ENCODE measurements around the gene ZNF444. TPM values are rescaled to one million over a fixed set of nuclear protein-coding genes. Genes with fewer than 3 reads are reported as not detected.

The ZNF444 gene
- total RNA-seq, 4 donors from 2014 or later, result 35.1 to 53.0 (median 45.5) TPM

GRCh38 chr19:56099638-56100539, 41.2 kb upstream of the ZNF444 start:
- DNase-seq, result no peak
- no peaks in the 10 kb centered on the region for H3K27me3 ChIP-seq
- H3K4me1 ChIP-seq, result peaks cover 4 to 5% of the 10 kb centered on the region in 2 donors
- H3K27ac ChIP-seq, result no peak overlapping the region
- peaks cover 9 to 12% of the 10 kb centered on the region in 2 donors for H3K36me3 ChIP-seq
- no peak overlapping the region for H3K4me3 ChIP-seq (replicated peaks in 1 of 3)
- H3K9me3 ChIP-seq, result no peaks in the 10 kb centered on the region
- WGBS, 2 donors, result 94% methylated on average over 30 of the region's 31 CpGs
- TF ChIP-seq POLR2A (IDR thresholded peaks at IDR 0.05) (no peak), CTCF (IDR thresholded peaks at IDR 0.05) (no peak)
- intact Hi-C loops (cut with DNase I), result loop anchor here (5.0 kb wide), 1 partner anchor 72 kb away; no protein-coding TSS in a partner anchor

- no peak for DNase-seq
- 89 to 94% methylated on average over 18 to 25 of the region's 25 CpGs for WGBS, 2 donors
Measured at GRCh38 chr19:56101095-56101494, 40.0 kb upstream of the ZNF444 start.

GRCh38 chr19:56101746-56102535, 39.1 kb upstream of the ZNF444 start:
- intact Hi-C loops (cut with DNase I), result loop anchor here (5.0 kb wide), 1 partner anchor 70 kb away; no protein-coding TSS in a partner anchor
- TF ChIP-seq CTCF (IDR thresholded peaks at IDR 0.05) (no peak), POLR2A (IDR thresholded peaks at IDR 0.05) (no peak)
- WGBS, 2 donors, result 86 to 93% methylated on average over 24 to 33 of the region's 34 CpGs
- no peak for DNase-seq
- H3K27ac ChIP-seq, result no peak overlapping the region
- no peaks in the 10 kb centered on the region for H3K27me3 ChIP-seq
- H3K4me3 ChIP-seq (replicated peaks in 1 of 3), result no peak overlapping the region
- peaks cover 9 to 12% of the 10 kb centered on the region in 2 donors for H3K36me3 ChIP-seq
- H3K4me1 ChIP-seq, result peaks cover 14 to 25% of the 10 kb centered on the region in 2 donors
- no peaks in the 10 kb centered on the region for H3K9me3 ChIP-seq

More at GRCh38 chr19:56101095-56101494, 40.0 kb upstream of the ZNF444 start:
- Histone ChIP-seq H3K27me3 (no peaks in the 10 kb centered on the region), H3K27ac (no peak overlapping the region), H3K4me3 (replicated peaks in 1 of 3) (no peak overlapping the region), H3K4me1 (peaks cover 13 to 17% of the 10 kb centered on the region in 2 donors), H3K36me3 (peaks cover 9 to 12% of the 10 kb centered on the region in 2 donors), H3K9me3 (no peaks in the 10 kb centered on the region)
- intact Hi-C loops (cut with DNase I), result loop anchor here (5.0 kb wide), 1 partner anchor 71 kb away; no protein-coding TSS in a partner anchor
- no peak for TF ChIP-seq CTCF (IDR thresholded peaks at IDR 0.05)

GRCh38 chr19:56103027-56103614, 38.0 kb upstream of the ZNF444 start:
- 78 to 85% methylated on average over 12 to 20 of the region's 20 CpGs for WGBS, 2 donors
- intact Hi-C loops (cut with DNase I), result loop anchor here (5.0 kb wide), 1 partner anchor 69 kb away; no protein-coding TSS in a partner anchor

More at GRCh38 chr19:56103027-56103614, 38.0 kb upstream of the ZNF444 start:
- peaks cover 18 to 36% of the 10 kb centered on the region in 2 donors for H3K4me1 ChIP-seq
- H3K27ac ChIP-seq, result no peak overlapping the region
- H3K27me3 ChIP-seq, result no peaks in the 10 kb centered on the region
- DNase-seq, result no peak
- TF ChIP-seq CTCF (IDR thresholded peaks at IDR 0.05) (no peak), POLR2A (IDR thresholded peaks at IDR 0.05) (no peak)
- peaks cover 9 to 12% of the 10 kb centered on the region in 2 donors for H3K36me3 ChIP-seq
- H3K4me3 ChIP-seq (replicated peaks in 1 of 3), result no peak overlapping the region
- no peaks in the 10 kb centered on the region for H3K9me3 ChIP-seq
